NCI-H2029 treated with DMSO at 0.1 percent for 48 hours (cell line): ENCODE results near the gene SLC22A6.
"Not testable (repeated sequence)": the region's sequence is repeated elsewhere in the genome, so short reads cannot be mapped to it uniquely, and the experiment has no call there.

Experiments used
- DNase-seq: peaks from one replicate; lab custom pipeline; 2025; lab: John Stamatoyannopoulos, UW

SLC22A6 gene

DNA sequence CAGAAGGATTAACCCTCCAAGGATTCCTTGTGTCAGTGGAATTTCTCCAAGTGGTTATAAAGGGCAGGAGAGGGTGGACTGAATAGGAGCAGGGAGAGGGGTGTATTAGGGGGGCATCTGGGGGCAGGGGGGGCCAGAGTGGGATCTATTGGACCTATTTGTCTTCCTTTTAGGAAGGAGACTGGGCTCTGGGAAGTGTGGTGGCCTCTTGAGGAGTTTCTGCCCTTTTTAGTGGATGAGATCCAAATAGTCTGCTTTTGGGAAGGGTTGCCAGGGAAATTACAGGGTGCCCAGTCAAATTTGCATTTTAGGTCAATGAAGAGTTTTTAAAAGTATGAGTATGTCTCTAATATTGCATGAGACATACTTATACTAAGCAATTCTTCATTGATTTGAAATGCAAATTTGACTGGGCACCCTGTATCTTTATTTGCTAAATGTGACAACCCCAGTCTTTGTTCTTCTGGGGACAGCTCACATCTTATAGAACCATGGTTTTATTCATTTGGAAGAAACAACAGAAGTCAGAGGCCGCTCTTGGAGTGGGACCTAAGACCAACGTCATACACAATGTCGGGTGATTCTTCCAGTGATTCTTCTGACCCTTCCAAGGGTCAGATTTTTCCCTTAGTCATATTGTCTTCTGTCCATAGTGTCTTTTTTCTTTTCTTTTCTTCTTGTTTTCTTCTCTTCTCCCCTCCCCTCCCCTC, 429 bp upstream of the SLC22A6 start:
- DNase-seq, result no peak

DNA sequence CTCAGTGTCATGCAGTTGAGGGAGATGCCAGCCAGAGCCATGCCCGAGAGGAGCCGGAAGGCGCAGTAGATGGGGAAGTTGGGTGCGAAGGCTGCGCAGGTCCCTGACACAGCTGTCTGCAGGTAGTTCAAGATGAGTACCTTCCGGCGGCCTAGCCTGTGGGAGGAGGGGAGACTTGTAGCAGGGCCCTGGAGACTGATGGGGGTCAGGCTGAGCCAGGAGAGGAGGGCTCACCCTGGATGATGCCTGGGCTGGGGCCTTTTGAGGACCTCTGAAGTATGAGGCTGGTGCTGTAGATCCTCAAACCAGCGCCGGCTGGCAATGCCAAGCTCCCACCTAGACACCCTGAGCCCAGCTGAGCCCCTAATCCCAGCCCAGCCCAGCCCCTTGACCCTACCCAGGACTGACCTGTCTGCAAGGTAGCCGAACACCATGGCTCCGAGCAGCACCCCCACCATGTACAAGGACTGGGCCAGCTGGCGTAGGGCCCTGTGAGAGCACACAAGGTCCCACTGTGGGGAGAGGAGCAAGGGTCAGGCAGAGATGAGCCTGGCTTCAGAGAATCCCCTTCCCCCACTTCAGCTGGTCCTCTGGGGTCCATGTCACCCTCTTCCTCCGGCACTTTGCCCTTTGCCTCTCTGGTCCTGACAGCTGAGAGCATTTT, 1.1 kb downstream of the SLC22A6 start:
- DNase-seq, result no peak

DNA sequence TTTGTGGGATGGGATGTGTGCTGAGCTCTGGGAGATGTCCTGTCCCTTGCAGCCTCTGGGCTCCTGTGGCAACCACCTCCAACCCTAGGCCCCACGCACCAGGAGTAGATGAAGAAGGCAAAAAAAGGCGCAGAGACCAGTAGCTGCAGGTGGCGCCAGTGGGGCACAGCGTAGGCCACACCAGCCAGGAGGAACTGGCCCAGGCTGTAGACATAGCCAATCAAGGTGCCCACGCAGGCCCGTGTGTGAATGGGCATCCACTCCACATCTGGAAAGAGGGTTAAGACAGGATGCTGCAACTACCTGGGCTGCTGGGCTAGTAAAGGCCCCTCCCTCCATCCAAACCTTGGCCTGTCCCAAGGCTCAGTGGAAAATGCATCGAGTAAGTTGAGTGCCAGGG, 3.0 kb downstream of the SLC22A6 start:
- DNase-seq, result no peak

DNA sequence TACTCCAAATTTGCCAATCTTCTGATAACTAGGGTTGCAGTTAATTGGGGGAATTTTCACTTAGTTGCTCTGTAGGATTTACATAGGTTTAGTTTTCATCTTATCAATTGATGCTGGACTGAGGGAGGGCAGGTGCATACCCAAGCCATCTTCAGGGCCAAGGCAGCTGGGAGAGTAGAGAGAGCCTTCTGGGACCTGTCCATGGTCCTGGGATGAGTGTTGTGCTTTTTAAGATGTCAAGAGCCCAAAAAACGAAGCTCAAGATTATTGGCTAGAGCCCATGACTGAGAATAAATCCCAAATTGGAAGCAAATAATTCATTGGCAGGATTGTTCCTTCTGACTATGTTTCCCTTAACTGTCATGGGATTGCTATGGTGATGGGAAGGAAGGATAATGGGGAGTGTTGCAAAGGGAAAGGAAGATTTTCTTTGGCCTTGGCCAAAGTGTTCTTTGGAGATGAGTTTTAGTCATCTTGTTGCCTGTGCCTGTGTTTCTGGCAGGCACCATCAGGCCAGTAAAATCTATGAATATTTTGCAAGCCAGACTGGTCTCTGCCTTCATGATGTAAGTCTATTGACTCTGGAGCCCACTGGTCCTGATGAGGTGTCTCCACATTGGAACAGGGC, 4.5 kb downstream of the SLC22A6 start:
- no peak for DNase-seq

DNA sequence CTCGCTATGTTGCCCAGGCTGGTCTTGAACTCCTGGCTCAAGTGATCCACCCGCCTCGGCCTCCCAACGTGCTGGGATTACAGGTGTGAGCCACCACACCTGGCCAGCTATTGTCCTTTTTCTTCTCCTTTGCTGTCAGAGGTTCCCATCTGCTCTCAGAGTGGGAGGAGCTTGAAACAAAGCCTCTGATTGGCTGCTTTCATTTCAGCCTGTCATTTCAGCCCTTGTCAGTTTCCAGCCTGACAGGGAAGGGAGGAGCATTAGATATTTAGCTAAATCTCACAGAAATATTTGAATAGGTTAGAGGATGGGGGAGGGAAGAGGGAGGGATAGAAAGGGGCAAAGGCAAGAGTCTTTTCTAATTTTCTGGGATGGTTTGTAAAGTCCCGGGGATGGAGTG, 8.7 kb downstream of the SLC22A6 start:
- DNase-seq, result no peak

DNA sequence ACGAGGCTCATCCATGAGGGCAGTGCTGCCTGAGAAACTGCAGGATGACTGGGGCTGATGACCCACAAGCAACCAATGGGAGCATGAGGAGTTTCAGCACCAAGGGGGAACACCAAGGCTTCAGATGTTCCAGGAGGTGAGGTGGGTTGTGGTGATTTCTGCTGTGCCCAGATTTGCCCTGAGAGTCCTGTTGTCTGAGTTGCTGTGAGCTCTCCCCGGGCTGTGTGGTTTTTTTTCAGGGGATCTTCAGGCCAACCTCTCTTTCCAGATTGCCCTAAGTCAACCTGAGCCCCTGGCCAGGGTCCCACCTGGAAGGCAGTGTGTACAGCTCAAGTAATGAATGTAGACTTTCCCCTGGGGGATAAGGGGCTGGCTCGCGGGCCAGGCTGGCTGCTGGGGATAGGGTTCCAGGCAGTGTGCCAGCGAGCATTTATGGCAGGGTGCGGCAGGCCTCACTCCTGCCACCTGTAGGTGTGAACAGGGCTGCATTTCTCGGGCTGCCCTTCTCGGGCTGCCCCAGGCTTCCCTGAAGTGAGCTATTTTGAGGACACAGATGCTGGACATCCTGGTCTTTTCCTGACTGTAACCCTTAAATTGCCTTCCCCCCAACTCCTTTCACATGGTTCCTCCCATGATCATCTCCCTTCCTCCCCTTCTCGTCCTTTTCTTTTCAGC, 9.8 kb downstream of the SLC22A6 start:
- DNase-seq, result peak; percentile 40

DNA sequence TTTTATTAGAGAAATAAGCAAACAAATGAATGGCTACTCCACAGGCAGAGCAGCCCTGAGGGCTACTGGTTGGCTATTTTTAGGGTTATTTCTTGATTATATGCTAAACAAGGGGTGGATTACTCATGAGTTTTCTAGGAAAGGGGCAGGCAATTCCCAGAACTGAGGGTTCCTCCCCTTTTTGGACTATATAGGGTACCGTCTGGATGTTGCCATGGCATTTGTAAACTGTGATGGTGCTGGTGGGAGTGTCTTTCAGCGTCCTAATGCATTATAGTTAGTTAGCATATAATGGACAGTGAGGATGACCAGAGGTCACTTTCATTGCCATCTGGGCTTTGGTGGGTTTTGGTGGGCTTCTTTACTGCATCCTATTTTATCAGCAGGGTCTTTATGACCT, 19.2 kb downstream of the SLC22A6 start:
- DNase-seq, result no peak

DNA sequence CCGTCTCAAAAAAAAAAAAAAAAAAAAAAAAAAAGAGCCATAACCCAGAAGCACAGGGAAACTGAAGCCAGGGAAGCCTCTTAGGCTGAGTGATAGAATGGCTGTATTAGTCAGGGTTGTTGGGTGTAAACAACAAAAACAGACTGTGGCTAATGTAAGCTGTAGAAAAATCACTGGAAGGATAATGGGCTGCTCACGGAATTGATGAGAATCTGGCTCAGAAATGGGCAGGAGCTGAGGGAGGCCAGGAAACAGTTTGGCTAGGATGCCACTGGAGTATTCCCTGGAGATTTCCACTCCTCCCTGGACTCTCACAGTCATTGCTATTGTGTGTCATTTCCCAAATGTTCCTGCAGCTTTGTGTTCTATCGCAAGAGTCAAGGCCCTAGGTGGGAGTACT, 22.4 kb downstream of the SLC22A6 start:
- DNase-seq, result no peak

DNA sequence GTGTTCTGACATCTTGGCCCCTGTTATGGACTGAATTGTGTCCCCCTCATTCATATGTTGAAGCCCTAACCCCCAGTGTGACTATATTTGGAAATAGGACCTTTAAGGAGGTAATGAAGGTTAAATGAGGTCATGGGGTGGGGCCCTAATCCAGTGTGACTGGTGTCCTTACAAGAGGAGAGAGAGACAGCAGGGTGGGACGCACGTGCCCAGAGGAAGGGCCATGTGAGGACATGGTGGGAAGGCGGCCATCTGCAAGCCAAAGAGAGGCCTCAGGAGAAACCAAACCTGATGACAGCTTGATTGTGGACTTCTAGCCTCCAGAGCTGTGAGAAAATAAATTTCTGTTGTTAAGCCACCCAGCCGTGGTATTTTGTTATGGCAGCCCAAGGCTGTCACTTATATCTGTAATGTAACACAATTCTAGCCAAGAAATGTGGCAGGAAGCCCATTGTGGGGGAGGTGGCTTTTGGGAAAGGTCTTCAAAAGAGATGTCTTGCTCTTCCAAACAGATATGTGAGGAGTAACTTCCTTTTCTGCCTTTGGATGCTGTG, 23.7 kb downstream of the SLC22A6 start:
- no peak for DNase-seq

DNA sequence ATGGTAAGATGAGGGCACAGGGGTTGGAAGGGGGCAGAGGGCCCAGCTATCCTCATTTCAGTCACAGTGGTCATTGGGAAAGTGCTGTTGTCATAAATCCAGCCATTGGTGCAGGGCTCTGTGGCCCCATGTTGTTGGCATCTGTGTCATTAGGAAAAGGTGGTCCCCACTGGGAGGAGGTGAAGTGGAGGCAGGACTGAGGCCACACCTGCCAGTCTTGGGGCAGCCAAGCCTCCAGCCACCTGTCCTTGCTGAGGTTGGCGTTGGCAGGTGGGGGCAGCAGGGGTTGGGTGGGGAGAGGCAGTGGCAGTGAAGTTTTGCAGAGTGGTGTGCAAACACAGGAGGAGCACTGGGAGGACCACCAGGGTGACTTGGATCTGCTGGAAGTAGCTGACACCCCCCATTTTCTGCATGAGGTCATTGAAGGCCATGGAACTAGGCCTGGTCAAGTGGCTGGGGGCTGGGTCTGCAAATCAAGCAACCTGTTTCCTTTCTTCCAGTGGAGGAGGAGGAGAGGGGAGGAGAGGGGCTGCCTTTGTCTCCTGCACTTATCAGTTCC, 25.3 kb downstream of the SLC22A6 start:
- no peak for DNase-seq

DNA sequence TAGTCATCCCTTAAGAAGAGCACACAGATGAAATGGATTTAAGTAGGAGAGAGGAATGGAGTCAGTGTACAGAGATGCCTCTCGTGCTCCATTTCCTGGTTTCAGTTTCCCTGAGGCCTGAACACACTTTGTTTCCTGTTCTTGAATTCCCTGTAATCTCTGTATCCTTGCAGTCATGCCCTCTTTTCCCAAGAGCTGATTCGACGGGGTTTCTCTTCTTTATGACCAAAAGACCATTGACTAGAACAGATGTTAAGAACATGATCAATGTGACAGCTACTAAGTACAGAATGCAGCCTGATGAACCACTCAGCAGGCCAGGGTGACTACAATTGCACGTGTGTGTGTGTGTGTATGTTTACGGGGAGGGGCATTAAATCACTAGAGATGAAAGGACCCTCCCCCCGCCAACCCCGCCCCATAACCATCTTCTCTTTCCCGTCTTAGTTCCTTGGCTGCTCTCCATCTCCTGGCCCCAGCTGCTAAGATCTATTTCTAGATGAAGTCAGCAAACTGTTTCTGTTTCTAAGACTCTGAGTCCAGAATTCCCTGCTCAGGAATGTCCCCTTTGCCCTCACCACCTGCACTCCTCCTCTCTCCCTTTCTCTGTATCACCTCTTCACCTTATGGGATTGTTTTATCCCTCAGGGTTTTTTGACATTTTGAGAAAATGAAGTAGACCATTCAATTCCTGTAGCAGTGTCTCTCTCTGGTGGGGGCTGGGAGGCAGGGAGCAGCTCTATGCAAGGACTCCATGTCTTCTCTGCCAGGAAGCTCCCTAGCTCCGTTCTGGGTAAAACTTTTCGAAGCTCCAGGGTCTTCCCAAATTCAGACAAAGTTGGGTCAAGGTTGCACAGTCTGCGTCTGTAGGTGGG, 26.0 kb downstream of the SLC22A6 start:
- peak; percentile 44 for DNase-seq

DNA sequence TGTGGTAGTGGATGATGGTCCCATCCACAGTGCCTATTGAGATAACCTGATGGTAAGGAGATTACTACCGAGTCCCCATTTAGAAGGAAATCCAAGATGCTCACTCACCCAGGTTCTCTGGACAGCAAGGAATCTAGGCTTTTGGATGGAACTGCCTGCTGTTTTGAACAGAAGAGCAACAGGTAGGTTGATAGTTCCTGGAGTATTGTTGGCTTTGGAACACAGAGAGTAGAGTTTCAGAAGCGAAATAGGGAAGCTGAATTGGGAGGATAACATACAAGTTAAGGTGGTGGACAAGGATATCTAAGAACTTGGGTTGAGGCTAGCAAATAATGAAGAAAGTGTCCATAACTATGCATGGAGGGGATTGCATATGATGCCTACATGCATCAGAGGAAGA, 27.6 kb downstream of the SLC22A6 start:
- no peak for DNase-seq

DNA sequence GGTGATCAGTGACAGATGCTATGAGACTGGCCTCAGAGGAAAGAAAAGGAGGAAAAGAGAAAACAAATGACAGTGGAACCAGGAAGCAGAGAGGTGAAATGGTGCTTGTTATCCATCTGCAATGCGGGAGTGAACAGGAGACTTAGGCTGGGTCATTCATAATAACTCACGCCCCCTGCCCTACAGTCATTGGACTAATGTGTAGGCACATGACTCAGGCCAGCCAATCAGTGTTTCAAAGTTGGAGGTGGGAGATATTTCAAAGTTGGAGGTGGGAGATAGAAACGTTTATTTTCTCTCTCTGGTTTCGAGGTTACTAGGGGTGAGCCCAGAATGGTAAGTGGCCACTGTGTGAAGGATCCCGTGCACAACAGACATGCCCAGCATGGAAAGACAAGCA, 30.3 kb downstream of the SLC22A6 start:
- no peak for DNase-seq

DNA sequence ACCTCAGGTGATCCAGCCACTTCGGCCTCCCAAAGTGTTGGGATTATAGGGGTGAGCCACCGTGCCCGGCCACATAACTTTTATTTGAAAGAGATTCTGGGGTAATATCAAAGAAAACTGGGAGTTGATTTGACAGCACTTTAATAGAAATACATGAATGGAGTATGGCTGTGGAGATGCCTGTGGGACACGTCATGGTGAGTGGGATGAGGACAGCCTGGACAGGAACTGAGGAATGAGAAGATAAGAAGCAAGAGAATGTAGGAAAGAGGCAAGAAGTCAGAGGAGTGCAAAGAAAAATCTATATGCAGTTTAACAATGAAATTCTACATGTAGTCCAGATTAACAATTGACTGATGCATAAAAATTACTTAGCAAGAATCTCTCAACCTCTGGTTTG, 31.0 kb downstream of the SLC22A6 start:
- DNase-seq, result no peak

DNA sequence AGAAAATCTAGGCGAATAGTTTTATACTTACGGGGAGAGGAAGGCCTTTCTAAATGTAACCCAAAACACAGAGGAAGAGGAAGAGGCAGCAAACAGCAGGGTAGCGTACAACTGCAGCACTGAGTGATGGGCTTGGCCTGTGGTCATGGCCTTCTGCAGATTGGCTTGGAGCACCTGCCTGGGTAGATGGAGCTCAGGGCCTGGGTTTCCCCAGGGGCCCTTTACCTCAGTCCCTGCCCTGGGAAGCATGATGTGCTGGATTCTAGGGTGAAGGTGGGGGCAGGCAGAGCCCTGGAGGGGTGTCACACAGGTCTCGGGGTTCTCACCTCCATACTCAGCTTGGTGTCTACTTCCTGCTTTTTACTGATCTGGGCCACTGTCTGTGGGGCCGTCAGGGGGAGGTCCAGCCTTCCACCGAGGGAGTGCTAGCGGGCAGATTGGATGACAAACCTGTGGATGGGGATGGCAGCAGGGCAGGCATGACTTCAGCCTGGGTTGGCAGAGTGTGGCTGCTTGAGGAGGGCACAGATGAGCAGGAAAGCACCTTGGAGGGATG, 35.9 kb downstream of the SLC22A6 start:
- no peak for DNase-seq

DNA sequence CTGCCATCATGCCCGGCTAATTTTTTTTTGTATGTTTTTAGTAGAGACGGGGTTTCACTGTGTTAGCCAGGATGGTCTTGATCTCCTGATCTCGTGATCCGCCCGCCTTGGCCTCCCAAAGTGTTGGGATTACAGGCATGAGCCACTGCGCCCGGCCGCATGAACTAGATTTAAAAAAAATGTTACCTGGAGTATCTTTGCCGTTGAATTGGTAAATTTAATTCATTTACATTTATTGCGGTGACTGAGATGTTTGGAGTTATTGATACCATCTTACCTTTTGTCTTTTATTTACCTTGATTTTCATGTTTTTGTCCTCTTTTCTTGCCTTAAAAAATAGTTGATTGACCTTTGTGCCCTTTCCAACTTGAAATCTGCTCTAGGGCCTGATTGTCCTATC, 39.2 kb downstream of the SLC22A6 start:
- not testable (repeated sequence) for DNase-seq

DNA sequence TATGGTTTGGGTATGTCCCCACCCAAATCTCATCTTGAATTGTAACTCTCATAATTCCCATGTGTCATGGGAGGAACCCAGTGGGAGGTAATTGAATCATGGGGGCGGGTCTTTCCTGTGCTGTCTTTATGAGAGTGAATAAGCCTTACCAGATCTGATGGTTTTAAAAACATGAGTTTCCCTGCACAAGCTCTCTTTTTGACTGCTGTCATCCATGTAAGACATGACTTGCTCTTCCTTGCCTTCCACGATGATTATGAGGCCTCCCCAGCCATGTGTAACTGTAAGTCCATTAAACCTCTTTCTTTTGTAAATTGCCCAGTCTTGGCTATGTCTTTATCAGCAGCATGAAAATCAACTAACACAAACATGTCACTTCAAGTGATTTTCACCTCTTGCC, 47.2 kb downstream of the SLC22A6 start:
- DNase-seq, result not testable (repeated sequence)

DNA sequence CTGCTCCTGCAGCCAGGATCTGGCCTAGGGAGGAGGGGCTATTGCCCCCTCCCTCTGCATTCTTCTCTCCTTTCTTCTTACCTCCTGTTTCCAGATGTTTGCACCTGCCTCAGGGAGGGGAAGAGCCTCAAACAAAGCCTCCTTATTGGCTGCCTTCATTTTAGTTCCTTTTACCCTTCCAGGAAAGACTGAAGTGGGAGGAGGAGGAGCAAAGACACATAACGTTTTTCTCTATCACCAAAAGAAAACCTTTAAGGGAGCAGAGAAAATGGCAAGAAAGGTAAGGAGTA, 50.3 kb downstream of the SLC22A6 start:
- DNase-seq, result no peak

DNA sequence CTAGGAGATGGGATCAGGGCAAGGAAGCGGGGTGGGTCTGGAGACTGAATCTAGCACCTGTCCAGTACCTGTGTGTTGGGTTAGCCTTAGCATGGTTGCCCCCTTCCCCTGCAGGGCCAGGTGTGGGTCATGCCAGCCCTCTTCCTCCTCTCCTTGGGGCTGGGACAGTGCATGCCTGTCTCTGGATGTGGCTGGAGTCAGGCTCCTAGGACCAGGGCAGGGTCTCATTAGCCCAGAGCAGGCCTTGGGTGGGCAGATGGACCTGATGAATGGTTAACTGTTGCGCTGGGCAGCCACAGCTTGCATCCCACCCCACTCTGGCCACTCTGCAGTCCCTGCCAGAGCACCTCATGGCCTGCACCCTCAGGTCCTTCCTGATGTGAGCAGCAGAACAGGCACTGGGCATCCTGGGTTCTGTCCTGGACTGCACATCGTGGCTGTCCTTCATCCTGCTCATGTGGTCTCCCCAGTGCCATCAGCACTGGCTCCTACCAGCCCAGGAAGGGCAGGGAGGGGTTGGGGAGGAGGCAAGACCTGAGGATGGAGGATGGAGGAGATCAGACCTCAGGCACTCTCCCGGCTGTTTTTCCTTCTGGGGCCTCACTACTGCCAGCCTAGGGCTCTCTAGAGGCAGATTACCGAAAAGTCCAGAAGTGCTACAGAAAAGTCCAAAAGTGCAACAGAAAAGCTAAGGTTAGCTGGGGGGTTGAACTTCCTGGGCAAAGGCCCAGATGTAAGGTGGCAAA, 50.8 kb downstream of the SLC22A6 start:
- no peak for DNase-seq

DNA sequence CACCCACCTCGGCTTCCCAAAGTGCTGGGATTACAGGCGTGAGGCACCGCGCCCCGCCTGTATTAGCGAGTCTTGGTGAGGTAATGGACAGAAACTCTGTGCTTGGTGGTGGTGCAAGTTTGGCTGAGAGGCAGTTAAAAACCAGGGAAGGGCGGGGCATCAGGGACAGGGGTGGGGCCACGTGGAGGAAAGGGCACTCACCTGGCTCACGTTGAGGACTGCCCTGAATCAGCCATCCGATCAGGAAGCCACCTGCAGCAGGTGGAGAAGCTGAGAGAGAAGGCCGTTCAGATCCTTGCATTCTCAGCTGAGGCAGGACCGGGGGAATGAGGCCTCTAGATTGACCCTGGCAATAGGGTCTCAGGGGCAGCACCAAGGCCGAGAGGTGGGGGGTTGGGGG, 51.5 kb downstream of the SLC22A6 start:
- no peak for DNase-seq
